ENCODE measurements around the gene ABCF3. TPM values are rescaled to one million over a fixed set of nuclear protein-coding genes. Genes with fewer than 3 reads are reported as not detected.

Gene ABCF3
- total and polyA plus RNA-seq, 2 of the 13 experiments (the other 11 are each of a cell fraction or from before 2014, with no cell fraction given) = 38.8 to 46.5 TPM

DNA sequence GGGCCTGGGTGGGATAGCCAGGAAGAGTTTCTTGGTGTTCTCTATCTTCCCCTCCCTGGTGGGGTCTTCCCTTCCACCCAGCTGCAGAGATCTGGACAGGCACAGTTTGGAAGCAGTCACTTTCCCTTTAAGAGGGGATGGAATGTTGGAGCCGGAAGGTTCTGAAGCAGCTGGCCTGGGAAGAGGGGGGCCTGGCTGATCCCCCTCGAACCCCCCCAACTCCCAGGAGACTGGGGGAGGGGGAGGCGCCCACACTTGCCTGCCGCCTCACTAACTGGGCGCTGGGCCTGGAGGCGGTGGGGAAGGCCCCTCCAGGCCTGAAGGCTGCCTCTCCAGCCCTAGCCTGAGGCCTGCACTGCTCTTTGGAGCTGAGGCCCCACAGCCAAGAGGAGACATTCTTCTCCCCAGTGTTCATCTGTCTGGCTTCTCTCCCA lies 29.5 kb upstream of the ABCF3 start (continued):
- TF ChIP-seq, protein P1, sequence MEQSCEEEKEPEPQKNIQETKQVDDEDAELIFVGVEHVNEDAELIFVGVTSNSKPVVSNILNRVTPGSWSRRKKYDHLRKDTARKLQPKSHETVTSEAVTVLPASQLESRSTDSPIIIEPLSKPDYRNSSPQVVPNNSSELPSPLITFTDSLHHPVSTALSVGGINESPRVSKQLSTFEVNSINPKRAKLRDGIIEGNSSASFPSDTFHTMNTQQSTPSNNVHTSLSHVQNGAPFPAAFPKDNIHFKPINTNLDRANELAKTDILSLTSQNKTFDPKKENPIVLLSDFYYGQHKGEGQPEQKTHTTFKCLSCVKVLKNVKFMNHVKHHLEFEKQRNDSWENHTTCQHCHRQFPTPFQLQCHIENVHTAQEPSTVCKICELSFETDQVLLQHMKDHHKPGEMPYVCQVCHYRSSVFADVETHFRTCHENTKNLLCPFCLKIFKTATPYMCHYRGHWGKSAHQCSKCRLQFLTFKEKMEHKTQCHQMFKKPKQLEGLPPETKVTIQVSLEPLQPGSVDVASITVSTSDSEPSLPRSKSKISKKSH (CRISPR knock-in tag; IDR thresholded peaks at IDR 0.05; ENCODE audit: borderline replicate concordance) = no peak
- TF ChIP-seq ZNF224 (CRISPR knock-in tag; IDR thresholded peaks at IDR 0.05) (no peak), XBP1 (CRISPR knock-in tag; IDR thresholded peaks at IDR 0.05) (no peak), ZNF564 (CRISPR knock-in tag; IDR thresholded peaks at IDR 0.05) (0 out of 2 replicates have a peak, but pooled peaks have one; percentile 21), ZNF577 (CRISPR knock-in tag; IDR thresholded peaks at IDR 0.05; ENCODE audit: borderline replicate concordance, low read depth) (no peak)
- TF ChIP-seq, protein P2, sequence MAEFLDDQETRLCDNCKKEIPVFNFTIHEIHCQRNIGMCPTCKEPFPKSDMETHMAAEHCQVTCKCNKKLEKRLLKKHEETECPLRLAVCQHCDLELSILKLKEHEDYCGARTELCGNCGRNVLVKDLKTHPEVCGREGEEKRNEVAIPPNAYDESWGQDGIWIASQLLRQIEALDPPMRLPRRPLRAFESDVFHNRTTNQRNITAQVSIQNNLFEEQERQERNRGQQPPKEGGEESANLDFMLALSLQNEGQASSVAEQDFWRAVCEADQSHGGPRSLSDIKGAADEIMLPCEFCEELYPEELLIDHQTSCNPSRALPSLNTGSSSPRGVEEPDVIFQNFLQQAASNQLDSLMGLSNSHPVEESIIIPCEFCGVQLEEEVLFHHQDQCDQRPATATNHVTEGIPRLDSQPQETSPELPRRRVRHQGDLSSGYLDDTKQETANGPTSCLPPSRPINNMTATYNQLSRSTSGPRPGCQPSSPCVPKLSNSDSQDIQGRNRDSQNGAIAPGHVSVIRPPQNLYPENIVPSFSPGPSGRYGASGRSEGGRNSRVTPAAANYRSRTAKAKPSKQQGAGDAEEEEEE (CRISPR knock-in tag; IDR thresholded peaks at IDR 0.05; ENCODE audit: borderline replicate concordance) = no peak

DNA sequence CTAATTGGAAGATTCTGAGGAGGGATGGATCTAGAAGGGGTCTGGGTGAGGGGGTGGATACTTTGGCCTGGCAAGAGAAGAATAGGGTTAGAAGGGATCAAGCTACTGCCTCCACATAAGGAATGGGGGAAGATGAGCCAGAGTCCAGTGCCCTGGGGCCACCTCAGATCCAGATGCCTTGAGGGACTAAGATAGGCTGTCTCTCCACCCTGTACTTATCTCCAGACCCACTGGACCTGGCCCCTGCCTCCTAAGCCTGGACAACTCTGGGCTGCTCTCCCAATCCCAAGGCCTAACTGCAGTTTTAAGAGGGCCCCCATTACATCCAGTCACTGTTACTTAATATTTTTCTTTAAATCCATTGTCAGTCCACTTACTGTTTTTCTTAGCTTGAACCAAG lies 28.8 kb upstream of the ABCF3 start:
- peak overlapping the region; percentile 96 for H3K27ac ChIP-seq (ENCODE audit: extremely low read length, insufficient read depth, low read length)
- in situ Hi-C loops (cut with HindIII; ENCODE audit: extremely low pct_ligation_motif_present, low pct_unique_long_range_greater_than_20kb) = loop anchor here (5.0 kb wide), 1 partner anchor 90 kb away; the partner anchor contains the start of genes ALG3 and EEF1AKMT4
- no peak overlapping the region for H2AFZ ChIP-seq (ENCODE audit: low read length)
- ChIA-PET POLR2A (interaction anchor here (2.4 to 3.1 kb wide), 2 partner anchors 12 to 22 kb away, joined by 7 to 28 read pairs; partner anchors contain the start of gene EIF2B5), CTCF (ENCODE audit: low intra/inter-chr PET ratio, low total read pairs) (no interaction called here)
- peaks cover under 1 to 7% of the 10 kb centered on the region in 2 experiments; a peak in 3 of 5 replicates for H3K36me3 ChIP-seq (replicated peaks in 1 of 2; ENCODE audit: control insufficient read depth in 1 of 2, insufficient read depth in 2 of 2, low read length in 2 of 2)
- DNase-seq (ENCODE audit: low spot score) (no peak), ATAC-seq (no peak), FAIRE-seq (no peak)
- H3K27me3 ChIP-seq (ENCODE audit: control insufficient read depth in 1 of 2, insufficient read depth in 2 of 2, low read length in 2 of 2) = no peaks in the 10 kb centered on the region; a peak in 1 of 5 replicates
- peaks cover 46% of the 10 kb centered on the region for H3K4me1 ChIP-seq (ENCODE audit: insufficient read depth, low read length)
- no peaks in the 10 kb centered on the region for H3K9me3 ChIP-seq (ENCODE audit: low read length)
- peaks cover 31% of the 10 kb centered on the region for H4K20me1 ChIP-seq (ENCODE audit: insufficient read depth, low read length)
- peaks cover 58% of the 10 kb centered on the region for H3K79me2 ChIP-seq (ENCODE audit: insufficient read depth, low read length)
- intact Hi-C loops (cut with micrococcal nuclease; ENCODE audit: unreplicated experiment) = loop anchor here (2.0 kb wide), 2 partner anchors 18 to 92 kb away; partner anchors contain the start of genes ALG3, AP2M1 and EEF1AKMT4
- peak overlapping the region; percentile 92 for H3K4me2 ChIP-seq (ENCODE audit: low read depth, low read length)
- peak overlapping the region; percentile 77 to 100 (median 99) for H3K4me3 ChIP-seq (replicated peaks in 1 of 3; ENCODE audit: insufficient read depth in 1 of 3, low read depth in 2 of 3, low read length in 3 of 3)
- BruUV-seq (replicated peaks) = no TSS peak
- H3K9ac ChIP-seq (ENCODE audit: insufficient read depth, low read depth, low read length) = peak overlapping the region; percentile 97
- TF ChIP-seq, protein P3, sequence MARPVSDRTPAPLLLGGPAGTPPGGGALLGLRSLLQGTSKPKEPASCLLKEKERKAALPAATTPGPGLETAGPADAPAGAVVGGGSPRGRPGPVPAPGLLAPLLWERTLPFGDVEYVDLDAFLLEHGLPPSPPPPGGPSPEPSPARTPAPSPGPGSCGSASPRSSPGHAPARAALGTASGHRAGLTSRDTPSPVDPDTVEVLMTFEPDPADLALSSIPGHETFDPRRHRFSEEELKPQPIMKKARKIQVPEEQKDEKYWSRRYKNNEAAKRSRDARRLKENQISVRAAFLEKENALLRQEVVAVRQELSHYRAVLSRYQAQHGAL (CRISPR knock-in tag; IDR thresholded peaks at IDR 0.05; ENCODE audit: not compliant biosample characterization) = no peak
- TF ChIP-seq ZNF737 (CRISPR knock-in tag; IDR thresholded peaks at IDR 0.05; ENCODE audit: borderline replicate concordance) (no peak), JUNB (CRISPR knock-in tag; IDR thresholded peaks at IDR 0.05; ENCODE audit: borderline replicate concordance) (no peak), CBX5 (CRISPR knock-in tag; IDR thresholded peaks at IDR 0.05; ENCODE audit: borderline replicate concordance) (no peak), ZSCAN9 (CRISPR knock-in tag; IDR thresholded peaks at IDR 0.05; ENCODE audit: borderline replicate concordance) (no peak), CC2D1A (CRISPR knock-in tag; IDR thresholded peaks at IDR 0.05) (no peak), STAG1 (CRISPR knock-in tag; IDR thresholded peaks at IDR 0.05) (no peak), SMAD1 (CRISPR knock-in tag; IDR thresholded peaks at IDR 0.05; ENCODE audit: borderline replicate concordance, low read depth) (no peak), BRD4 (CRISPR knock-in tag; IDR thresholded peaks at IDR 0.05) (no peak), TEAD3 (CRISPR knock-in tag; optimal IDR thresholded peaks at IDR 0.05; ENCODE audit: borderline replicate concordance) (no peak), REL (CRISPR knock-in tag; conservative IDR thresholded peaks at IDR 0.05) (no peak), NFE2L2 (IDR thresholded peaks at IDR 0.05; ENCODE audit: low read length) (no peak), TMF1 (CRISPR knock-in tag; IDR thresholded peaks at IDR 0.05; ENCODE audit: low read depth) (no peak), SALL1 (CRISPR knock-in tag; IDR thresholded peaks at IDR 0.05) (no peak), ZNF547 (CRISPR knock-in tag; IDR thresholded peaks at IDR 0.05) (no peak), ZNF605 (CRISPR knock-in tag; IDR thresholded peaks at IDR 0.05) (no peak)

All from HepG2 (cell line).